Uterus (tissue), 2 donors: ENCODE measurements around the gene SLIT3.

ENCODE experiments used
- CTCF ChIP-seq, 4 experiments: fragments of 200-600 bp in 2 of 4; fragments of 450-650 bp in 2 of 4; sonication (generic) in 2 of 4; IDR thresholded peaks; one replicate each; pipeline ENCODE4 v1.5.1; 2016 to 2019; ENCODE audit warnings: antibody characterized with exemption in 4 of 4, mild to moderate bottlenecking in 2 of 4, moderate library complexity in 1 of 4
- POLR2A ChIP-seq, 2 donors: fragments of 450-650 bp; IDR thresholded peaks; one replicate each; pipeline ENCODE4 v1.6.1; 2016; ENCODE audit warnings: antibody characterized with exemption in 2 of 2, mild to moderate bottlenecking in 1 of 2, moderate library complexity in 1 of 2

GRCh38 chr5:168675883-168676408 lies 625.0 kb downstream of the SLIT3 start:
- TF ChIP-seq POLR2A (IDR thresholded peaks at IDR 0.05) (no peak), CTCF (IDR thresholded peaks at IDR 0.05) (no peak)
